Stimulated activated memory B cell treated with anti-CD40 and anti-IgM and Interleukin-4, amounts not matched to agents 10 μg/mL and 1 μg/mL and 100 μg/mL, for 72 hours (primary cell): ENCODE data around the gene NPAS4.
A peak's percentile ranks its signal among the peaks of the same experiment; 100 is the strongest.
"Not testable (repeated sequence)": the region's sequence is repeated elsewhere in the genome, so short reads cannot be mapped to it uniquely, and the experiment has no call there.

Source experiments
- ATAC-seq: fragments of 150-1000 bp; cut with Tn5 transposase; 2 replicates; pipeline ENCODE4 v1.10.0; 2021
- H3K27ac Mint-ChIP-seq: one replicate; pipeline ENCODE4 v1.8.0; 2022; ENCODE audit warnings: mild to moderate bottlenecking, mixed read lengths
- H3K27me3 Mint-ChIP-seq: one replicate; pipeline ENCODE4 v1.8.0; 2022; ENCODE audit warnings: mixed read lengths
- H3K36me3 Mint-ChIP-seq: one replicate; pipeline ENCODE4 v1.8.0; 2022; ENCODE audit warnings: mixed read lengths
- H3K4me1 Mint-ChIP-seq: one replicate; pipeline ENCODE4 v1.8.0; 2022; ENCODE audit warnings: mixed read lengths
- H3K4me3 Mint-ChIP-seq: one replicate; pipeline ENCODE4 v1.8.0; 2022; ENCODE audit warnings: mild to moderate bottlenecking, moderate library complexity, mixed read lengths
- H3K9me3 Mint-ChIP-seq: one replicate; pipeline ENCODE4 v1.8.0; 2022; ENCODE audit warnings: mixed read lengths

Gene NPAS4

DNA sequence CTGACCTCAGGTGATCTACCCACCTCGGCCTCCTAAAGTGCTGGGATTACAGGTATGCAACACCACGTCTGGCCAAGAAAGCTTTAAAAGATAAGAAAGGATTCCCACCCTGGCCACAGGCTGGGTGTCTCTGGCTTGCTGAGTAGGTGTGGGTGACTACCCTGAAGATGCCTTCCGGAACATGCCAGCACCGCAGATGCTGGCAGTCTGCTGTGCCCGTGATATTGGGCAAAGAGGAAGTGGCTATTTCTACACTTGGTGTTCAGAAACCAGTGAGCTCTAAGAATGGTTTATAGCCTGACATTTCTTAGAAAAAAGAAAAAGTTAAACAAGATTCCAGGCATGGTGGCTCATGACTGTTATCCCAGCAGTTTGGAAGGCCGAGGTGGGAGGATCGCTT is 11.8 kb downstream of the NPAS4 start:
- ATAC-seq: no peak
- H3K36me3 Mint-ChIP-seq: peaks cover 65% of the 10 kb centered on the region
- no peak overlapping the region for H3K27ac Mint-ChIP-seq
- no peaks in the 10 kb centered on the region for H3K27me3 Mint-ChIP-seq
- H3K4me3 Mint-ChIP-seq: no peak overlapping the region
- H3K4me1 Mint-ChIP-seq: peaks cover 1% of the 10 kb centered on the region
- no peaks in the 10 kb centered on the region for H3K9me3 Mint-ChIP-seq

DNA sequence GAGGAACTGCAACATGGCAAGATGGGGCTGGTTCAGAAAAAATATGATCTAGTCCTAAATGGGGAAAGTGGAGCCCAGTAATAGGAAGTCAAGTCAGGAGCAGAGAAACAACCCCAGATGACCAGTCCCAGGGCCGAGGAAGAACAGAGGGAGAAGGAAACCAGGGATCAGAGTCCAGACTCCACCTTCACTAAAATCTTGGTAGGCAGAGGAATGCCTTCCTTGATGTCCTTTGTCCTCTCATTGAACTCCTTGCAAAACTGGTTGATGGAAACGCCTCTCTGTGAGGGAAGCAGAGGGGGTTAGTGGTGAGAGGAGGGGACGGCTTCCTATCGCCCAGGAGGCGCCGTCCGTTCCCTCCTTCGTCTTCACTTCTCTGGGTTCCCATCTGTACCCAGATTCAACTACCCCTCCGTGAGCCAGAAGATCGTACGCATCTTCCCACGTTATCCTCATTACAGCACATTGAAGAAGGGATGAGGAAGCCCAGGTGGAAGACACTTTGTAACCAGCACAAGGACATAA is 17.2 kb downstream of the NPAS4 start:
- Mint-ChIP-seq H3K9me3 (peaks cover 2% of the 10 kb centered on the region), H3K27ac (peak overlapping the region; percentile 93), H3K4me3 (peak overlapping the region; percentile 86), H3K27me3 (no peaks in the 10 kb centered on the region), H3K36me3 (peaks cover 28% of the 10 kb centered on the region), H3K4me1 (peaks cover 15% of the 10 kb centered on the region)
- no peak for ATAC-seq

DNA sequence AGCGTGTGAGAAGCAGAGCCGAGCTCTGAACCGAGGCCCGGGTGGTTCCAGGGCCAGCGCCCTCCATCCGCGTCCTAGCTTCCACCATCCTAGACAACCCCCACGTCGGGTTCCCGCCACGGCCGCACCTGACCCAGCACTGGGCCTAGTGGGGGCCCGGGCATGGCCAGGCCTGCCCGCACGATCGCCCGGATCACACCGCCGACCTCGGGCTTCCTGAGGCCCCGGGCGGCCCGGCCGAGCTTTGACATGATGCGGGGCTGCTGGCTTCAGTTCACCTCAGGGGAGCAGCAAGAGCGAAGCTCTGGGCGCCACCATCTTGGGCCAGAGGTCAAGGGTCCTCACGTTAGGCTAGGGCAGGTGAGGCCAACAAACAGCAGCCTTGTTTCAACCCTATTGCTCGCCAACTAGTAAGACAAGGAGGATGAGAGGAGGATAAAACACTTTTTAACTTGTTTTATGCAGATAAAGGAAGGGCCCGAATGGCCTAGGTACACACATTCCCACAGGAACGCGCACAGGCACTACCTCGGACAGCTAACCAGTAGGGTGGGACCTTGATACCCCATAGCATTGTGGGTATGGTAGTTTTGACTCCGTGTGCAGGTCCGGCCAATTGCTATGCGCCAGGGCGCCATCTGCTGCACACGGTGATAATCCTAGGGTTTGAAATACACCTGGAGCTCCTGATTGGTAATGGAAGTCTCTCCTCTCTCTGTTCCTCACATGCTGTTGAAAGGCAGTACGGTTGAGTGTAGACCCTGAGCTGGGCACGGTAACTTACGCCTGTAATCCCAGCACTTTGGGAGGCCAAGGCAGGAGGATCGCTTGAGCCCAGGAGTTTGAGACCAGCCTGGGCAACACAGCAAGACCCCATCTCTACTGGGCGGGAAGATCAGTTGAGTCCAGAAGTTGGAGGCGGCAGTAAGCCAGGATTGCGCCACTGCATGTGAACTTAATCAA is 17.9 kb downstream of the NPAS4 start, which contains the start of gene MRPL11:
TSS of gene MRPL11 (minus strand) at position 345 of the 963 bp plus-strand sequence. CDS start at position 251, 94 bp downstream.
- ATAC-seq: peak; percentile 99
- Mint-ChIP-seq H3K9me3 (peaks cover 10% of the 10 kb centered on the region), H3K27me3 (no peaks in the 10 kb centered on the region), H3K4me3 (peak within 1 kb of the TSS; percentile 86), H3K4me1 (peaks cover 15% of the 10 kb centered on the region), H3K27ac (peak within 1 kb of the TSS; percentile 93), H3K36me3 (peaks cover 33% of the 10 kb centered on the region)

DNA sequence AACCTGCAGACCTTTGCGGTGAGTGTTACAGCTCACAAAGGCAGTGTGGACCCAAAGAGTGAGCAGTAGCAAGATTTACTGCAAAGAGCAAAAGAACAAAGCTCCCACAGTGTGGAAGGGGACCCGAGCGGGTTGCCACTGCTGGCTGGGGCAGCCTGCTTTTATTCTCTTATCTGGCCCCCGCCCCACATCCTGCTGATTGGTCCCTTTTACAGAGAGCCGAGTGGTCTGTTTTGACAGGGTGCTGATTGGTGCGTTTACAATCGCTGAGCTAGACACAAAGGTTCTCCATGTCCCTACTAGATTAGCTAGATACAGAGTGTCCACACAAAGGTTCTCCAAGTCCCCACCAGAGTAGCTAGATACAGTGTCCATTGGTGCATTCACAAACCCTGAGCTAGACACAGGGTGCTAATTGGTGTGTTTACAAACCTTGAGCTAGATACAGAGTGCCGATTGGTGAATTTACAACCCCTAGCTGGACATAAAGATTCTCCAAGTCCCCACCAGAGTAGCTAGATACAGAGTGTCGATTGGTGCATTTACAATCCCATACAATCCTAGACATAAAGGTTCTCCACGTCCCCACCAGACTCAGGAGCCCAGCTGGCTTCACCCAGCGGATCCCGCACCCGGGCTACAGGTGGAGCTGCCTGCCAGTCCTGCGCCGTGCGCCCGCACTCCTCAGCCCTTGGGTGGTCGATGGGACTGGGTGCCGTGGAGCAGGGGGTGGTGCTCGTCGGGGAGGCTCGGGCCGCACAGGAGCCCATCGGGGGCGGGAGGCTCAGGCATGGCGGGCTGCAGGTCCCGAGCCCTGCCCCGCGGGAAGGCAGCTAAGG is 19.5 kb downstream of the NPAS4 start:
- H3K27me3 Mint-ChIP-seq, H3K4me3 Mint-ChIP-seq, ATAC-seq, H3K27ac Mint-ChIP-seq: not testable (repeated sequence)
- Mint-ChIP-seq H3K4me1 (peaks cover 15% of the 10 kb centered on the region), H3K9me3 (peaks cover 12% of the 10 kb centered on the region), H3K36me3 (peaks cover 27% of the 10 kb centered on the region)

DNA sequence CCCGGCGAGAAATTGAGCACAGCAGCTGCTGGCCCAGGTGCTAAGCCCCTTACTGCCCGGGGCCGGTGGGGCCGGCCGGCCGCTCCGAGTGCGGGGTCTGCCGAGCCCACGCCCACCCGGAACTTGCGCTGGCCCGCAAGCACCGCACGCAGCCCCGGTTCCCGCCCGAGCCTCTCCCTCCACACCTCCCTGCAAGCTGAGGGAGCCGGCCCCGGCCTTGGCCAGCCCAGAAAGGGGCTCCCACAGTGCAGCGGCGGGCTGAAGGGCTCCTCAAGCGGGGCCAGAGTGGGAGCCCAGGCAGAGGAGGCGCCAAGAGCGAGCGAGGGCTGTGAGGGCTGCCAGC is 20.1 kb downstream of the NPAS4 start:
- Mint-ChIP-seq H3K36me3 (peaks cover 22% of the 10 kb centered on the region), H3K4me1 (peaks cover 15% of the 10 kb centered on the region), H3K9me3 (peaks cover 16% of the 10 kb centered on the region)
- ATAC-seq, H3K27me3 Mint-ChIP-seq, H3K4me3 Mint-ChIP-seq, H3K27ac Mint-ChIP-seq: not testable (repeated sequence)

DNA sequence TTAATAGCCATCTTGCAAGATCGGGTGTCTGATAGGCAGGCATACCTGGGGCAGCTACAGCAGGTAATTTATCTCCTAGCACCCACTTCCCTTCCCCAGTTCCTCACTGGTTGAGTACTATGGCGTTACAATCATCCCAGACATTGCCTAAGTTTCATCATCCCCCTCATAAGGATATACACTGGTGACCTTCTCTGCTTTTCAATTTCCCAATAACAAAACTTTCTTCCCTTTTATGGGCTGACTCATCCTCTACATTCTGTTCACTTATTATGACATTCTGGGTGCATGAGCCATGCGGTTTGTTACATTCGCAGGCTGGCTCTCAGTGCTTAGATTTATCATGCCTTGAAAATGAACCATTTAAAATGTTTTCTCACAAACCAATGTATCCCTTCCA is 22.8 kb downstream of the NPAS4 start:
- ATAC-seq: no peak
- peaks cover 5% of the 10 kb centered on the region for H3K4me1 Mint-ChIP-seq
- H3K27ac Mint-ChIP-seq: no peak overlapping the region

DNA sequence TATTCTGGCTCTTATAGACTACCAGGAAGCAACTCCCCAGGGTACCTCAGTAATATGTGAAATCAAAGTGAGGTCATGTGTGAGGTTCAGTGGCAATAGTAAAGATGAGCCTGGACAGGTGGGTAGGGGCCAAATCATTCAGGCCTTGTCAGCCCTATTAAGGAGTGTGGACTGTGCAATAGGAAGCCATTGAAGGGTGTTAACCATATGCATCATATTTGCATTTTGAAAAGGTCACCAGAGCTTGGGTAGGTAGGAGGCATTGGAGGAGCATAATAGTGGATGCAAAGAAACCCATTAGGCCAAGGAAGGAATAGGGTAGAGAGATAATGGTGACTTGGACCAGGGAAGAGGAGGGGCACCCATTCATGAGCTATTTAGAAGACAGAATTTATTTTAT is 26.2 kb downstream of the NPAS4 start:
- ATAC-seq: no peak
- Mint-ChIP-seq H3K9me3 (peaks cover 17% of the 10 kb centered on the region), H3K4me1 (no peaks in the 10 kb centered on the region), H3K36me3 (peaks cover 11% of the 10 kb centered on the region), H3K4me3 (no peak overlapping the region), H3K27me3 (no peaks in the 10 kb centered on the region), H3K27ac (no peak overlapping the region)

More for the DNA sequence above, 22.8 kb downstream of the NPAS4 start:
- no peak overlapping the region for H3K4me3 Mint-ChIP-seq
- peaks cover 11% of the 10 kb centered on the region for H3K36me3 Mint-ChIP-seq
- peaks cover 16% of the 10 kb centered on the region for H3K9me3 Mint-ChIP-seq
- H3K27me3 Mint-ChIP-seq: no peaks in the 10 kb centered on the region

DNA sequence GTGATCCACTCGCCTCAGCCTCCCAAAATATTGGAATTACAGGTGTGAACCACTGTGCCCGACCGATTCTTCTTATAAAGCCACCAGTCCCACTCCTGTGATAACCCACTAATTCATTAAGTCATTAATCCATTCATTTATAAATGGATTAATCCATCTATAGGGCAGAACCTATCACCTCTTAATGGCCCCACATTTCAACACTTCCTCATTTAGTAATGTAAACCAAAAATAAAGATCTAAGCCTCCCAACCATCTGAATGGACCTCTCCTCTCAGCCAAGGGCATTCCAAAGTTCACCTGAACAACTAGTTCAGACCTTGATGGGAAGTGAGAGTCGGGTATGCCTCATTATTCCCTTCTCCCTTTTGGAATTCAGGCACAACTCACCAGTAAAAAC is 27.7 kb downstream of the NPAS4 start:
- ATAC-seq: no peak
- H3K27me3 Mint-ChIP-seq: no peaks in the 10 kb centered on the region
- H3K27ac Mint-ChIP-seq: no peak overlapping the region
- H3K4me3 Mint-ChIP-seq: no peak overlapping the region
- peaks cover 12% of the 10 kb centered on the region for H3K9me3 Mint-ChIP-seq
- H3K36me3 Mint-ChIP-seq: peaks cover 4% of the 10 kb centered on the region
- no peaks in the 10 kb centered on the region for H3K4me1 Mint-ChIP-seq

DNA sequence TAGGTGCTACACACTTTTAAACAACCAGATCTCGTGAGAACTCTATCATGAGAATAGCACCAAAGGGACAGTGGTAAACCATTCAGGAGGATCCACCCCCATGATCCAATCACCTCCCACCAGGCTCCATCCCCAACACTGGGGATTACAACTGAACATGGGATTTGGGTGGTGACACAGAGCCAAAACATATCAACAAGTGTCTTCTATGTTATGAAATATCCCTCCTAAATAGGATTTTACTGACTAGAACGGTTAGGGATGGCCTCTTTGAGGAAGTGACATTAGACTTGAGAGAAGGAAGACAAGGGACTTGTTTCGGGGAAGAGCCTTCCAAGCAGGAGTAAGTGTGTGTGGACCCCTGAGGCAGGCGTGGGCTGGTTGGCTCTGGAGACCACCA is 29.7 kb downstream of the NPAS4 start:
- H3K27me3 Mint-ChIP-seq: peaks cover 14% of the 10 kb centered on the region
- no peaks in the 10 kb centered on the region for H3K4me1 Mint-ChIP-seq
- H3K27ac Mint-ChIP-seq: no peak overlapping the region
- H3K4me3 Mint-ChIP-seq: no peak overlapping the region
- ATAC-seq: no peak
- H3K9me3 Mint-ChIP-seq: peaks cover 7% of the 10 kb centered on the region
- H3K36me3 Mint-ChIP-seq: no peaks in the 10 kb centered on the region

DNA sequence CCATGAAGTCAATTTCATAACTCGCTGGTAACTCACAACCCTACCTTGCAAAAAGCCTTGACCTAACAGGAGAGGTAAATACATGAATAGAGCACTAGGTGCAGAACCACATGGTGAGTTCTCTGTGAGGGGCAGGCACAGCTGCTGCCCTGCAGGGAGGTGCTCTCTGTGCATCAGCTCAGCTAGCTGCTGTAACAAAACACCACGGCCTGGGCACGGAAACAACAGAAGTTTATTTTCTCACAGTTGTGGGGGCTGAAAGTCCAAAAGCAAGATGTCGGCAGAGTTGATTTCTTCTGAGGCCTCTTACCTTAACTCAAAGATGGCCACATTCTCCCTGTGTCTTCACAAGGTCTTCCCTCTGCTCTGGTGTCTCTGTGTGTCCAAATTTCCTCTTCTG is 30.8 kb downstream of the NPAS4 start:
- Mint-ChIP-seq H3K27me3 (peaks cover 16% of the 10 kb centered on the region), H3K4me3 (no peak overlapping the region), H3K4me1 (no peaks in the 10 kb centered on the region), H3K36me3 (no peaks in the 10 kb centered on the region), H3K27ac (no peak overlapping the region), H3K9me3 (peaks cover 4% of the 10 kb centered on the region)
- ATAC-seq: no peak

DNA sequence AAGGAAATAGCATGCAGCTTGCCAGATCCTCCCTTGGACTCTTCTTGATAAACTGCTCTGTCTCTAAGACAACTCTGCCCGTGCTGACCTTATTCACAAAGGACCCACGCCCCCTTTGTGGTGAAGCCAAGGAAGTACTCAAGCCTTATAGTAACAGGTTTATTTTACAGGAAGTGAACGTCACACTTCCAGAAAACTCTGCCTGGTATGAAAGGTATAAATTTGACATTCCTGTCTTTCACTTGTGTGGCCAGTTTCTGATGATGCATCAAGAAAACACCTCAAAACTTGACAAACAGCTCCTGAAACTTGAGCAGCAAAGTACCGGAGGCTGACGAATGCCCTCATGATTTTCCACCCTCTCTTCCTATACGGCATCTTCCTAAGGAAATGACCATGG is 33.4 kb downstream of the NPAS4 start:
- ATAC-seq: no peak
- peaks cover 4% of the 10 kb centered on the region for H3K9me3 Mint-ChIP-seq
- peaks cover 16% of the 10 kb centered on the region for H3K27me3 Mint-ChIP-seq
- H3K36me3 Mint-ChIP-seq: no peaks in the 10 kb centered on the region
- H3K27ac Mint-ChIP-seq: no peak overlapping the region
- peaks cover 19% of the 10 kb centered on the region for H3K4me1 Mint-ChIP-seq
- no peak overlapping the region for H3K4me3 Mint-ChIP-seq

DNA sequence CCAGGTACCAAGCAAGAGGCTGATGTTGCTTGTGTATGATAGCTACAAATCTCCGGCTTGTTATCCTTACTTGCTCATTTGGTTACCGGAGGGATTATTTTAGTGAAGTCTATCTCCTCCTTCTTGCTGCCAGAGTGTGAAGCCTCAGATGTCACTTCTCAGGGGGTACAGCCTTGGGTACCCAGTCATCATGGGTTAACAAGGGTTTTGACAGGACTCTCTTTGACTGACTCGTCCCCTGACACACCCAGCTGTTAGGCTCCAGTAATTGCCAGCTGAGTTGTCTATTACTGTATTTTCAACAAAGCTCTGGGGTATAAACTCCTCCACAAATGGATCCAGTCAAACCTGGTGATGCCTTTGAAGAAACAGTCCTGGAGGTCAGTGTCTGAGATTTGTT is 34.0 kb downstream of the NPAS4 start:
- peaks cover 23% of the 10 kb centered on the region for H3K4me1 Mint-ChIP-seq
- no peaks in the 10 kb centered on the region for H3K36me3 Mint-ChIP-seq
- ATAC-seq: no peak
- H3K27me3 Mint-ChIP-seq: peaks cover 16% of the 10 kb centered on the region
- H3K4me3 Mint-ChIP-seq: no peak overlapping the region
- peaks cover 4% of the 10 kb centered on the region for H3K9me3 Mint-ChIP-seq
- no peak overlapping the region for H3K27ac Mint-ChIP-seq

DNA sequence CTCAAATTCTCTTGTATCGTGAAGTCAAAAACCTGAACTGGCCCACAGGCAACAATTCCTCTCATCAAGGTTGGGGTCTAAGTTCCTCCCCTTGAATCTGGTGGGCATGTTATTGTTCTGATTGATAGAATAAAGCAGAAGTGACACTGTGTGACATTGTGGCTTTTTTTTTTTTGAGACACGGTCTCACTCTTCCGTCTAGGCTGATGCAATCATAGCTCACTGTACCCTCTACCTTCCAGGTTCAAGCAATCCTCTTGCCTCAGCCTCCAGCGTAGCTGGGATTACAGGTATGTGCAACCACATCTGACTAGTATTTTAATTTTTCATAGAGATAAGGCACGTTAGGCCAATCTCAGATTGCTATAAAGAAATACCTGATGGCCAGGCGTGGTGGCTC is 37.0 kb downstream of the NPAS4 start:
- ATAC-seq: peak; percentile 80
- H3K4me3 Mint-ChIP-seq: no peak overlapping the region
- H3K4me1 Mint-ChIP-seq: peaks cover 23% of the 10 kb centered on the region
- peak overlapping the region; percentile 69 for H3K27ac Mint-ChIP-seq
- no peaks in the 10 kb centered on the region for H3K9me3 Mint-ChIP-seq
- no peaks in the 10 kb centered on the region for H3K36me3 Mint-ChIP-seq
- H3K27me3 Mint-ChIP-seq: peaks cover 16% of the 10 kb centered on the region

DNA sequence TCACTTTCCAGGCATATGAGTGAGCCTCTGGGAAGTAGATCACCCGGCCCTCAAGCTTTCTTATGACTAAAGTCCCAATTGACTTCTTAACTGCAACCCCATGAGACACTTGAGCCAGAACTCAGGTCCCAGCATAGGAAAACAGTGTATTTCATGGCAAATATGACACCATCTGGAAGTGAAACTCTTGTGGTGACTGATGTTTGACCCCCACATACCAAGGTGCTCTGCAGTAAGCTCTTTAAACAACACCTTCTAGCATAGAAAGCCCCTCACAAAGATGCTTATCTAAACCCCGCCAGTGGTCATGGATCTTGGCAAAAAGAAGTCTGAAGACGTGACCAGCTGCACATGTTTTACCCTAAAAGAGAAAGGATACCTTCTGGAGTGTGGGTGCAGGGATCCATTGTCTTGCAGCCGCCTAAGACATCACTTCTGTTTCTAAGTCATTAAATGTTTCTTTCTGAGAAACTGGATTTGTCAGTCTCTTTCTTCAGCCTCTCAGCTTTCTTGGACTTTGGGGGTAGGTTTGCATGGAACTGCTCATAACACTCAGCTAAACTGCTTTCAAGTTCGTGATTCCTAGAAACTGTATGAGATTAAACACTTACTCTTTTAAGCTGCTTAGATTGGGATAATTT is 38.4 kb downstream of the NPAS4 start:
- Mint-ChIP-seq H3K9me3 (no peaks in the 10 kb centered on the region), H3K27me3 (peaks cover 15% of the 10 kb centered on the region), H3K4me1 (peaks cover 23% of the 10 kb centered on the region), H3K4me3 (no peak overlapping the region), H3K36me3 (no peaks in the 10 kb centered on the region), H3K27ac (peak overlapping the region; percentile 69)
- ATAC-seq: peak; percentile 88

DNA sequence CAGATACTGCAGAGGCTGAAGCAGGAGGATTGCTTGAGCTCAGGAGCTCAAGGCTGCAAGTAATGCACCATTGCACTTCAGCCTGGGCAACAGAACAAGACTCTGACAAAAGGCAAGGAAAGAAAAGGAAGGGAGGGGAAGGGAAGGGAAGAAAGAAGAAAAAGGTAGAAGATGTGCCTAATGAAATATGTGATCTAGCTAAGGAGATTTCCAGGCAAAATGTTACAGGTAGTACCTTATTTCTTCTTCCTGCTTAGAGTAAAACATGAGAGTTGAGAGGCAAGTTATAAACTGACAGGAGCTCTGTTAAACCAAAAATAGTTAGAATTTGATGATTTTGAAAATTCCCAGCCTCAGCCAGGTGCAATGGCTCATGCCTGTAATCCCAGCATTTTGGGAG is 41.2 kb downstream of the NPAS4 start:
- H3K27ac Mint-ChIP-seq: no peak overlapping the region
- no peak for ATAC-seq
- no peaks in the 10 kb centered on the region for H3K36me3 Mint-ChIP-seq
- H3K27me3 Mint-ChIP-seq: no peaks in the 10 kb centered on the region
- peaks cover 44% of the 10 kb centered on the region for H3K4me1 Mint-ChIP-seq
- H3K9me3 Mint-ChIP-seq: no peaks in the 10 kb centered on the region
- H3K4me3 Mint-ChIP-seq: no peak overlapping the region
